SK-N-SH treated with all-trans-retinoic acid at 6 μM for 48 hours (cell line): ENCODE results near the gene NRXN3.

ENCODE experiments used
- ARNTL ChIP-seq: fragments of 450-650 bp; formaldehyde crosslinking; IDR thresholded peaks from 2 replicates; pipeline ENCODE4 v1.5.0; 2020; ENCODE audit warnings: low read depth, mild to moderate bottlenecking, moderate library complexity, borderline replicate concordance
- OSR1 ChIP-seq: fragments of 250-450 bp; sonication (Bioruptor Pico); IDR thresholded peaks from 2 replicates; pipeline ENCODE4 v1.8.0; 2022; ENCODE audit warnings: moderate library complexity, mild to moderate bottlenecking, inconsistent platforms
- PATZ1 ChIP-seq: fragments of 250-450 bp; sonication (Bioruptor Pico); IDR thresholded peaks from 2 replicates; pipeline ENCODE4 v1.8.0; 2020; ENCODE audit warnings: mild to moderate bottlenecking, moderate library complexity, borderline replicate concordance
- RARB ChIP-seq: fragments of 250-450 bp; sonication (Bioruptor Pico); IDR thresholded peaks from 2 replicates; pipeline ENCODE4 v1.8.0; 2021; ENCODE audit warnings: mild to moderate bottlenecking, moderate library complexity
- SNAI2 ChIP-seq: fragments of 250-450 bp; sonication (Bioruptor Pico); IDR thresholded peaks from 2 replicates; pipeline ENCODE4 v1.5.0; 2020; ENCODE audit warnings: mild to moderate bottlenecking, moderate library complexity
- ZFP3 ChIP-seq: fragments of 250-450 bp; sonication (Bioruptor Pico); IDR thresholded peaks from 2 replicates; pipeline ENCODE4 v1.5.0; 2020; ENCODE audit warnings: mild to moderate bottlenecking, moderate library complexity
- ZFP30 ChIP-seq: fragments of 450-650 bp; formaldehyde crosslinking; IDR thresholded peaks from 2 replicates; pipeline ENCODE4 v1.5.0; 2022; ENCODE audit warnings: mild to moderate bottlenecking, moderate library complexity
- ZNF565 ChIP-seq: fragments of 450-650 bp; formaldehyde crosslinking; conservative IDR thresholded peaks from 2 replicates; pipeline ENCODE4 v1.5.0; 2020; ENCODE audit warnings: low read depth, mild to moderate bottlenecking, moderate library complexity
- ZNF8 ChIP-seq: fragments of 450-650 bp; formaldehyde crosslinking; IDR thresholded peaks from 2 replicates; pipeline ENCODE4 v1.5.0; 2020; ENCODE audit warnings: mild to moderate bottlenecking, moderate library complexity

GRCh38 chr14:79543348-79543747 lies 1373.2 kb downstream of the NRXN3 start:
- TF ChIP-seq ARNTL (CRISPR knock-in tag) (no peak), ZFP3 (CRISPR knock-in tag) (no peak), PATZ1 (CRISPR knock-in tag) (no peak), ZFP30 (CRISPR knock-in tag) (no peak), RARB (CRISPR knock-in tag) (no peak), SNAI2 (CRISPR knock-in tag) (no peak), OSR1 (no peak), ZNF565 (CRISPR knock-in tag) (no peak), ZNF8 (CRISPR knock-in tag) (no peak)
